Endothelial cell of umbilical vein (primary cell): ENCODE data around the gene PKD2L2.

Experiments
- EZH2 ChIP-seq: IDR thresholded peaks from 2 replicates; pipeline ENCODE4 v1.6.1; 2012; ENCODE audit warnings: borderline replicate concordance, low read depth, mild to moderate bottlenecking, moderate library complexity, low read length, inconsistent platforms; ENCODE audit not compliant: severe bottlenecking
- JUN ChIP-seq: IDR thresholded peaks from 2 replicates; pipeline ENCODE4 v1.6.1; 2011; ENCODE audit warnings: borderline replicate concordance, low read depth; ENCODE audit not compliant: insufficient read length, insufficient read depth
- POLR2A ChIP-seq: IDR thresholded peaks from 2 replicates; pipeline ENCODE4 v1.6.1; 2012; ENCODE audit warnings: low read depth, mild to moderate bottlenecking, control low read depth, low read length
- TF ChIP-seq, protein P1 (sequence below), 2 donors: IDR thresholded peaks; 1 replicate in 1 of 2; 2 replicates in 1 of 2; pipeline ENCODE4 v1.5.1; 2011; ENCODE audit warnings: low read length in 2 of 2, mild to moderate bottlenecking in 2 of 2, moderate library complexity in 2 of 2, control low read depth in 1 of 2, inconsistent platforms in 1 of 2, low read depth in 1 of 2; ENCODE audit not compliant: insufficient read depth in 1 of 2; ENCODE audit errors: extremely low read depth in 1 of 2

- TF ChIP-seq POLR2A (no peak), JUN (peak; percentile 56), EZH2 (no peak)
- TF ChIP-seq, protein P1, sequence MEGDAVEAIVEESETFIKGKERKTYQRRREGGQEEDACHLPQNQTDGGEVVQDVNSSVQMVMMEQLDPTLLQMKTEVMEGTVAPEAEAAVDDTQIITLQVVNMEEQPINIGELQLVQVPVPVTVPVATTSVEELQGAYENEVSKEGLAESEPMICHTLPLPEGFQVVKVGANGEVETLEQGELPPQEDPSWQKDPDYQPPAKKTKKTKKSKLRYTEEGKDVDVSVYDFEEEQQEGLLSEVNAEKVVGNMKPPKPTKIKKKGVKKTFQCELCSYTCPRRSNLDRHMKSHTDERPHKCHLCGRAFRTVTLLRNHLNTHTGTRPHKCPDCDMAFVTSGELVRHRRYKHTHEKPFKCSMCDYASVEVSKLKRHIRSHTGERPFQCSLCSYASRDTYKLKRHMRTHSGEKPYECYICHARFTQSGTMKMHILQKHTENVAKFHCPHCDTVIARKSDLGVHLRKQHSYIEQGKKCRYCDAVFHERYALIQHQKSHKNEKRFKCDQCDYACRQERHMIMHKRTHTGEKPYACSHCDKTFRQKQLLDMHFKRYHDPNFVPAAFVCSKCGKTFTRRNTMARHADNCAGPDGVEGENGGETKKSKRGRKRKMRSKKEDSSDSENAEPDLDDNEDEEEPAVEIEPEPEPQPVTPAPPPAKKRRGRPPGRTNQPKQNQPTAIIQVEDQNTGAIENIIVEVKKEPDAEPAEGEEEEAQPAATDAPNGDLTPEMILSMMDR (IDR thresholded peaks at IDR 0.05; ENCODE audit: extremely low read depth in 1 of 2, insufficient read depth in 1 of 2, low read depth in 1 of 2, low read length in 2 of 2) = no peak
Observed at GRCh38 chr5:137894586-137894985, 5.3 kb downstream of the PKD2L2 start.
